ENCODE results near the gene EFHD1.
"Not testable (repeated sequence)": the region's sequence is repeated elsewhere in the genome, so short reads cannot be mapped to it uniquely, and the experiment has no call there.

Gene EFHD1

GRCh38 chr2:232689152-232689910 is 55.9 kb downstream of the EFHD1 start:
- in situ Hi-C loops (cut with MboI; ENCODE audit: low sequenced_read_pairs) = no loop called here

DNA sequence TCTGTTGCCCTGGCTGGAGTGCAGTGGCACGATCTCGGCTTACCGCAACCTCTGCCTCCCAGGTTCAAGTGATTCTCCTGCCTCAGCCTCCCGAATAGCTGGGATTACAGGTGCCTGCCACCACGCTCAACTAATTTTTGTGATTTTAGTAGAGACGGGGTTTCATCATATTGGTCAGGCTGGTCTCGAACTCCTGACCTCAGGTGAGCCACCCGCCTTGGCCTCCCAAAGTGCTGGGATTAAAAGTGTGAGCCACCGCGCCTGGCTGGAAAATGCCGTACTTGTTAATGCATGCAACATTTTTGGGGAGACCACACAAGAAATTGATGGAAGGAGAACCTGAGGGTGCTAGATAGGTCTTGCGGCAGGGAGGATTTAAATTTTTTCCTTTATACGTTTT is 57.7 kb downstream of the EFHD1 start:
- in situ Hi-C loops (cut with MboI; ENCODE audit: low sequenced_read_pairs) = not testable (repeated sequence)

DNA sequence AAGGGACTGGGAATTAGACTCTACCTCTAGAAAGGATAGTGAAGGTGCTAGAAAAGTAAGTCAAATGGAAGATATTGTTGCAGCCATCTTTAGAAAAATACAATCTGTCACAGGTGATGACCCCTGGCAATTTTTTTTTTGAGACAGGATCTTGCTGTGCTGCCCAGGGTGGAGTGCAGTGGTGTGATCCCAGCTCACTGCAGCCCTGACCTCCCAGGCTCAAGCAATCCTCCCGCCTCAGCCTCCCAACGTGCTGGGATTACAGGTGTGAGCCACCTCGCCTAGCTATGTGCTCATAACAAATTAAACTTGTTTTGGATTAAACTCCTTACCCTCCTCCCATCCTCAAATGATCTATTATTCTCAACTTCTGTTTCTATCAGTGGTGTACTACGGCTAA is 59.9 kb downstream of the EFHD1 start:
- in situ Hi-C loops (cut with MboI; ENCODE audit: low sequenced_read_pairs) = no loop called here

DNA sequence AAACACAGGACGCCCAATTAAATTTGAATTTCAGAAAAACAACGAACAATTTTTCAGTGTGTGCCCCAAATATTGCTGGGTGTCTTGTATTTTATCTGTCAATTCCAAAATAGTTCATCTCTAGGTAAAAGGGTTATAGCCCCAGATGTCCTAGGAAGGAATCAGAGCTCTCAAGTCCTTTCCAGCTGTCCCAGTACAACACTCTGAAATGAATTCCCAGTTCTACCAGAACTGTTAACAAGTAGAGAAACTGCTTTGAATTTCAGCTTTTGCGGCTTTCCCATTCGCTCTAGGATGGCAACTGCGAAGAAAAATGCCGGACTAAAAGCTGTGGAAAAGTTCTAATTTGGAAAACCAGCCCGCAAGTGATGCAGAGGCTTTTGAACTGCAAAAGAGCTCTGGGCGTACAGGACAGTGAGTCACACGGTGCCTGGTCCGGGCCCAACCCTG is 63.2 kb downstream of the EFHD1 start:
- in situ Hi-C loops (cut with MboI; ENCODE audit: low sequenced_read_pairs) = no loop called here

DNA sequence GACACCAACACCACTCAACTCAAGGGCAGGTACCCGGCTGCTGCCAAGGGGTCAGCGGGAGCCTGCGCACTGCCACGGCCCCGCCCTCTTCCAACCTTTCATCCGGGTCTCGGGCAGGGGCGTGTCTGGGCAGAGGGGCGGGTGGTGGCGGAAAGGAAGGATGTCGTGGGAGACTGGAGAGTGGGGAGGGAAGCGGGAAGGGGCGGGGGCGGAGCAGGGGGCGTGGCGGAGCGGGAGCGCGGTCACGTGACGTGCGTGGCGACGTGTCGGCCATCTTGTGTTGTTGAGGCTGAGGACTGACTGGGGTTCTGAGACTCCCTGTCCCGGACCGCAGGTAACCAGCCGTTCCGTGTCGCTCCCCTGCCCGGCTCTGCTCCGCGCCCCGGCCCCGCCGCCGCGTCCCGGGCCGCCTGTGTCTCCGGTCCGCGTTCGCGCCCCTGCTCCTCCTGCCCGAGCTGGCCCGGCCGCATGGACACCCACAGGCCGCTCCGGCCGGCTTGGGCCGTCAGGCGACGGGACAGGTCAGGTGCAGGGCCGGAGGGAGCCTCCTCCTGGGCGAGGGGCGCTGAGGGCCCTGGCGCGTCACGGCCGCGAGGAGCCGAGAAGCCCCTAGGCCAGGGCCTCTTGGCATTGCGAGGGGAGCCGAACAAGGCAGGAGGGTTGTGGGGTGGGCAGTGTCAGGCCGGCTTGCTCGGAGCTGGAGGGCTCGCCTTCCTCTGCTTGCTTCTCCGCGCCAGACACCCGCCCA is 63.8 kb downstream of the EFHD1 start, which contains the start of gene GIGYF2:
Gene GIGYF2, plus strand, starts transcription at position 273 of the 748 bp plus-strand sequence. CDS start 37,867 bp downstream, outside the sequence.
- in situ Hi-C loops (cut with MboI; ENCODE audit: low sequenced_read_pairs) = no loop called here

- in situ Hi-C loops (cut with MboI; ENCODE audit: low sequenced_read_pairs) = no loop called here
Measured at GRCh38 chr2:232697807-232698110, 64.4 kb downstream of the EFHD1 start.

DNA sequence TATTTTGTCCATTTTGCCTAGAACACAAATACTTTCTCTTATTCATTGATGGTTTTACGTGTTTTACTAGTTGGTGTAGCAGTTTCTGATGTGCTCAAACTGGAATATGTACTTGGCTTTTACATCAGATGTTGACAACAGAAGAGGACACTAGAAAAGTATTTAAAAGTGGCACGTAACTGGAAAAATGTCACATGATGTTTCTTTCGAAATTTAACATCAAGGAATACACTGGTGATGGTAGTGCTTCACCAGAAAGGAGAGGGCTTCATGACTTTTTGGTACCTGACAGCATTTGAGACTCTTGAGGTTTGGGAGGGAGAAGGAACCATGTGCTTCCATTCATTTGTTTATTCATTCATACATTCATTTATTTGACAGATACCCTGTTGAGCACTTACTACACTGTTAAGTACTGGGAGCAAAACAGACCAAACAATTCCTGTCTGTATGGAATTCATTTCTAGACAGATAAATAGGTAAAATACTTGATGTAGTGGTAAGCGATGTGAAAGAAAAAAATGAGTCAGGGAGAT is 65.2 kb downstream of the EFHD1 start:
- in situ Hi-C loops (cut with MboI; ENCODE audit: low sequenced_read_pairs) = no loop called here

DNA sequence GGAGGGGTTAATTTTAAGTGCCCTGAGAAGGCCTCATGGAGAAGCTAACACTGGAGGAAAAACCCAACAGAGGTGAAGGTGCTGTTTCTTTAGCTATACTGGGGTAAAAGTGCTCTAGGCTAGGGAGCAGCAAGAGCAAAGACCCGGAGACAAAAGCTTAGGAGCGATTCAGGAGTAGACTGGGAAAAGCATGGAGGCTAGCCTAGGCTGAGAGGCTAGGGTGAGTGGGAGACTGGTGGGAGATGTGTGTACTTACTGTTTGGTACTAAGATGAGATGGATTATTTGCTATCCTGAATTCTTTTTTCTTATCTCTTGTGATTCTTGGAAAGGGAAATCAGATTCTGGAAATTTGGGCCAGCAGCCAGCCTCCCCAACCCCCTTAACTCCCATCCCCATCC is 65.7 kb downstream of the EFHD1 start:
- in situ Hi-C loops (cut with MboI; ENCODE audit: low sequenced_read_pairs) = no loop called here

GRCh38 chr2:232700154-232700553 is 66.8 kb downstream of the EFHD1 start:
- in situ Hi-C loops (cut with MboI; ENCODE audit: low sequenced_read_pairs) = no loop called here

GRCh38 chr2:232707076-232707475 is 73.7 kb downstream of the EFHD1 start:
- in situ Hi-C loops (cut with MboI; ENCODE audit: low sequenced_read_pairs) = no loop called here

DNA sequence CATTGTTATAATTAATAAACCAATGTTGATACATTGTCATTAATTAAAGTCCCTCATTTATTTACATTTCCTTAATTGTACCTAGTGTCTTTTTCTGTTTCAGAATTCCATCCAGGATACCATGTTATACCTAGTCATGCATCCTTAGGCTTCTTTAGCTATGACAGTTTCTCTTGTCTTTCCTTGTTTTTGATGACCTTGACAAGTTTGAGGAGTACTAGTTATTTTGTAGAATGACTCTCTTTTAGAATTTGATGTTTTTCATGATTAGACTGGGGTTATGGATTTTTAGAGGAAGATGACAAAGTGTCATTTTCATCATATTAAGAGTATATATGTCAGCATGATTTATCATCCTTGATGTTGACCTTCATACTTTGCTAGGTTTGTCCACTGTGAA is 80.1 kb downstream of the EFHD1 start:
- in situ Hi-C loops (cut with MboI; ENCODE audit: low sequenced_read_pairs) = no loop called here

- in situ Hi-C loops (cut with MboI; ENCODE audit: low sequenced_read_pairs) = no loop called here
Measured at GRCh38 chr2:232714969-232715368, 81.6 kb downstream of the EFHD1 start.

- in situ Hi-C loops (cut with MboI; ENCODE audit: low sequenced_read_pairs) = not testable (repeated sequence)
Measured at GRCh38 chr2:232720056-232720455, 86.7 kb downstream of the EFHD1 start.

GRCh38 chr2:232721261-232721660 is 87.9 kb downstream of the EFHD1 start:
- in situ Hi-C loops (cut with MboI; ENCODE audit: low sequenced_read_pairs) = no loop called here

DNA sequence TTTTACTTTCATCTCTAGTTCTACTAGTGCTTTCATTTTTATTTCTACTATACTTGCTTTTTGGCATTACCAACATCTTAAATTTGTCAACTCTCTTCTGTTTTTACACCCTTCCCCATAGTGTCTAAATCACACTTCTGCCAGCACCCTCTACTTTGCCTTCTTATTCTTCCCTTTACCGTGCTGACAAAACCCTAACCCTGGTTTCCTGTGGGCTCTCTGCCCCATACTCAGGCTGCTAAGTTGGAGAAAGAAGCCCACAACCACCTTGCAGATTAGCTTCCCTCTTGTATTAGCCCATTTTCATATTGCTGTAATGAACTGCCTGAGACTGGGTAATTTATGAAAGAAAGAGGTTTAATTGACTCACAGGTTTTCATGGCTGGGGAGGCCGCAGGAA is 88.5 kb downstream of the EFHD1 start:
- in situ Hi-C loops (cut with MboI; ENCODE audit: low sequenced_read_pairs) = no loop called here

GRCh38 chr2:232723027-232723426 is 89.6 kb downstream of the EFHD1 start:
- in situ Hi-C loops (cut with MboI; ENCODE audit: low sequenced_read_pairs) = no loop called here

GRCh38 chr2:232728785-232729184 is 95.4 kb downstream of the EFHD1 start:
- in situ Hi-C loops (cut with MboI; ENCODE audit: low sequenced_read_pairs) = no loop called here

- in situ Hi-C loops (cut with MboI; ENCODE audit: low sequenced_read_pairs) = no loop called here
Measured at GRCh38 chr2:232731470-232731869, 98.1 kb downstream of the EFHD1 start.
